ENCODE results near the gene NGDN. TPM values are rescaled to one million over a fixed set of nuclear protein-coding genes. Genes with fewer than 3 reads are reported as not detected.

Gene NGDN
- total RNA-seq, 1 experiment from 2014 or later, result 42.2 TPM

DNA sequence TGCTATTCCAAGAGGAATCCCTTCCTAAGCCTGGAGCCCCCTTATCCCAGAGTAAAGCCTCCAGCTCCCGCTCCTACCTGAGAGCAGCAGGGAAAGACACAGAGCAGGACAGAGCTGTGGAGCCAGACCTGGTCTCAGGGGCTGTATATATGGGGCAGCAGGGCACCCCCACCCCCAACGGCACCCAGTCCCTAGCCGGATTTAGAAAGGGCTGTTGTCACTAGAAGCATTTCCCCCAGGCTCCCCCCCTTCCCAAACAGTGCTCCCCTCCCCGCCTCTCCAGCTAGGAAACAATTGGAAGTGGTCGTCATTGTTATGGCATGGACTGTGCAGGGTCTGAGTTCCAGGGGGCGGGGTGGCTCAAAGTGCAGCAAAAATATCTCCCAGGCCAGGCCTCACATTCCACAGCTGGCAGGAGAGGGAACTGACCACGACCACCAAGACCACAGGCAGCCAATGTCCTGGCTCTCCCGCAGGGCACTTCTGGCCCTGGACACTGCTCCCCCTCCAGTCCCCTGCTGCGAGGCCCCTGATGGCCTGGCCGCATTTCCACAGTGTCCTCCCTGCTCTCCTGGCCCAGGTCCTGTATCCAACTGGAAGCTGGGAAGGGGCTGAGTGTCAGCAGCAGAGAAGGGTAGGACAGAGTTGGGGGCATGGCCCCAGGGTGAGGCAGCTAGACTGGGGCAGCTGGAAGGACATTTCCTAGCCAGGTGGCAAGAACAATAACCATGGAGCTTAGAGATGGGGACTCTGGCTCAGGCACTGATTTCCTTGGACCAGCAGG, 33.8 kb upstream of the NGDN start, which contains the start of gene MYH7:
Gene MYH7, minus strand, starts transcription at position 118 of the 784 bp plus-strand sequence. CDS start 1,928 bp downstream, outside the sequence.
- no peaks in the 10 kb centered on the region for H3K36me3 Mint-ChIP-seq (ENCODE audit: insufficient read depth, unreplicated experiment)
- CTCF ChIA-PET, result no interaction called here
- peaks cover 77% of the 10 kb centered on the region for H3K27me3 Mint-ChIP-seq (ENCODE audit: unreplicated experiment)
- H3K9me3 Mint-ChIP-seq (ENCODE audit: low read depth, unreplicated experiment), result no peaks in the 10 kb centered on the region
- H3K27ac Mint-ChIP-seq (ENCODE audit: unreplicated experiment), result no peak within 1 kb of the TSS
- intact Hi-C loops (cut with micrococcal nuclease; ENCODE audit: unreplicated experiment), result no loop called here
- no peak within 1 kb of the TSS for H3K4me3 Mint-ChIP-seq (ENCODE audit: low read depth, unreplicated experiment)
- BruUV-seq (replicated peaks), result no TSS peak
- DNase-seq, result no peak
- TF ChIP-seq, protein P1, sequence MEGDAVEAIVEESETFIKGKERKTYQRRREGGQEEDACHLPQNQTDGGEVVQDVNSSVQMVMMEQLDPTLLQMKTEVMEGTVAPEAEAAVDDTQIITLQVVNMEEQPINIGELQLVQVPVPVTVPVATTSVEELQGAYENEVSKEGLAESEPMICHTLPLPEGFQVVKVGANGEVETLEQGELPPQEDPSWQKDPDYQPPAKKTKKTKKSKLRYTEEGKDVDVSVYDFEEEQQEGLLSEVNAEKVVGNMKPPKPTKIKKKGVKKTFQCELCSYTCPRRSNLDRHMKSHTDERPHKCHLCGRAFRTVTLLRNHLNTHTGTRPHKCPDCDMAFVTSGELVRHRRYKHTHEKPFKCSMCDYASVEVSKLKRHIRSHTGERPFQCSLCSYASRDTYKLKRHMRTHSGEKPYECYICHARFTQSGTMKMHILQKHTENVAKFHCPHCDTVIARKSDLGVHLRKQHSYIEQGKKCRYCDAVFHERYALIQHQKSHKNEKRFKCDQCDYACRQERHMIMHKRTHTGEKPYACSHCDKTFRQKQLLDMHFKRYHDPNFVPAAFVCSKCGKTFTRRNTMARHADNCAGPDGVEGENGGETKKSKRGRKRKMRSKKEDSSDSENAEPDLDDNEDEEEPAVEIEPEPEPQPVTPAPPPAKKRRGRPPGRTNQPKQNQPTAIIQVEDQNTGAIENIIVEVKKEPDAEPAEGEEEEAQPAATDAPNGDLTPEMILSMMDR (IDR thresholded peaks at IDR 0.05; ENCODE audit: unreplicated experiment), result no peak
- H3K4me1 Mint-ChIP-seq (ENCODE audit: low read depth, unreplicated experiment), result no peaks in the 10 kb centered on the region

DNA sequence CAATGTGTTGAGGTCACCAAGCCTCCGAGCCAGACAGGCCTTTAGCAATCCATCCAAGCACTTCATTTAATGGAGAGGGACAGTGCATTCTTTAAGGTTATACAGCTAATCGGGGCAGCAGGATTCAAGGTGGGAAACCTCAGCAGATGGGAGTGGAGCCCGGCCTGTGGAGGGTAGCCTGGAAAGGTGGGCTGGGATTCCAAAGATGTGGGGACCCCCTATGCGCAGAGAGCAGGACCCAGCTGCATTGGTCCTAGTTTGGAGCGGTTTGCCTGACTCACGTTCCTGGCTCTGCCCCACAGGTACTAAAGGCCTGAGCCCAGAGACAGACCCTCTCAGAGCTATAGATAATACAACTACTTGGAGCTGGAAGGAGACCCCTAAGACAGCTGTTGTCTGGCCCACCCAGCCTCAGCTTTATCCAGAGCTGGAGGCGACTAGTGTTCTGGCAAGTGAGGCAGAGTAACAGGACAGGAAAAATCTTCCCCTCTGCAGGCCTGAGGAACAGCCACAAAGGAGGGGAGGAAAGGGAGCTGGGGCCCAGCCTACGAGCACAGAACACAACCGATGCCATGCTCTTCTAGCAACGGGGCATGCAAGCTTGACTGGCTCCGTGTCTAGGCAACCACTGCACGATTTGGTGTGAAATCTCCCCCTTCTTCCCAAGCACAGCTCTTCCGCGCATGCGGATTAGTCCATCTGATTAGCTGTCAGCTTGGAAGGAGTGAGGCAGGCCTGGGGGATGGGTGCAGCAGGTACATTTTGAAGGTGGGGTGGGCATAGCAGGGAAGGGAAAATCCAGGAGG, 33.0 kb upstream of the NGDN start:
- BruUV-seq (replicated peaks), result no TSS peak
- Mint-ChIP-seq H3K9me3 (ENCODE audit: low read depth, unreplicated experiment) (no peaks in the 10 kb centered on the region), H3K4me3 (ENCODE audit: low read depth, unreplicated experiment) (no peak overlapping the region), H3K4me1 (ENCODE audit: low read depth, unreplicated experiment) (no peaks in the 10 kb centered on the region), H3K36me3 (ENCODE audit: insufficient read depth, unreplicated experiment) (no peaks in the 10 kb centered on the region), H3K27me3 (ENCODE audit: unreplicated experiment) (peaks cover 77% of the 10 kb centered on the region), H3K27ac (ENCODE audit: unreplicated experiment) (no peak overlapping the region)
- TF ChIP-seq, protein P1 (IDR thresholded peaks at IDR 0.05; ENCODE audit: unreplicated experiment), result no peak
- intact Hi-C loops (cut with micrococcal nuclease; ENCODE audit: unreplicated experiment), result no loop called here
- CTCF ChIA-PET, result interaction anchor here (0.5 kb wide), 1 partner anchor 44 kb away, joined by 4 read pairs; no protein-coding TSS in a partner anchor
- no peak for DNase-seq

DNA sequence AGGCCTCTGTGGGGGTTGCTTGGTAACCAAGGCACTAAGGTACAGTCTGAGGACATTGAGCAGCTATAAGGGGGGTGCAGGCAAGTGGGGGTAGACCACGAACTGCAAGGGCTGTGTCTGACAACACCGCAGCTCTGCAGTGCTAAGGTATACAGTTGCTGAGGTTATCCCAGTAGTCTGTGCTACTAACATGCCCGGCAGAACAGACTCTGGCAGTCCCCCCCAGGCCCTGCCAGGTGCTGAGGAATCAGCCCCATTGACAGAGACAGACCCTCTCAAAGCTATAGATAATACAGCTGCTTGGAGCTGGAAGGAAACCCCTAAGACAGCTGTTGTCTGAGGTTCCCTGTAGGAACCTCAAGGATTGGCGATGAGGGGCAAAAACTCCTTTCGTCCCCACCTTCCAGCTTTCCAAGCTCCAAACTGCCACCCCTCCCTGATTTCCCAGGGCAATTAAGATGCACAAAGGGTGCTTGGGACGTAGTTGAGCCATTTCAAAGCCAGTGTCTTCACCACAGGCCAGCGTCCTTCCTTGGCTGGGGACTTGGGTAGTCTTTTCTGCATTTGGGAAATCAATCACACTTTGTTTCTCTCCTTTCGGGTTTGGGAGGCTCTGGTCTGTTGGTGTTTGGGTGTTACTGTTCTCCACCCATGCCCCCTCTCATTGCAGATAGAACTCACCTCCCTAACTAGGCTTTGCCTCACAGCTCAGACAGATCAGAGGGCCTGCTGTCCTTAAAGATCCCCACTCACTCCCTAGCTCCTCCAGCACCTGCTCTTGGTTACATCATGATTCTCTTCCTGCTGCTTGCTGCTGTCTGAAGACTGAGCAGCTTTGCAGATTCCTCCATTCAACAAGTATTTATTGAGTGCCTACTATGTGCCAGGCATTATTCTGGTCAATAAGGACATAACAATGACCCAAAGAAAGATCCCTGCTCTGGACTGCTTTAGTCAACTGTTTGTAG, 32.1 kb upstream of the NGDN start:
- Mint-ChIP-seq H3K27me3 (ENCODE audit: unreplicated experiment) (peaks cover 77% of the 10 kb centered on the region), H3K9me3 (ENCODE audit: low read depth, unreplicated experiment) (no peaks in the 10 kb centered on the region), H3K4me1 (ENCODE audit: low read depth, unreplicated experiment) (no peaks in the 10 kb centered on the region), H3K4me3 (ENCODE audit: low read depth, unreplicated experiment) (no peak overlapping the region), H3K27ac (ENCODE audit: unreplicated experiment) (no peak overlapping the region), H3K36me3 (ENCODE audit: insufficient read depth, unreplicated experiment) (no peaks in the 10 kb centered on the region)
- intact Hi-C loops (cut with micrococcal nuclease; ENCODE audit: unreplicated experiment), result no loop called here
- TF ChIP-seq, protein P1 (IDR thresholded peaks at IDR 0.05; ENCODE audit: unreplicated experiment), result no peak
- BruUV-seq (replicated peaks), result no TSS peak
- CTCF ChIA-PET, result interaction anchor here (0.5 kb wide), 2 partner anchors 45 to 1205 kb away, joined by 4 to 6 read pairs; no protein-coding TSS in a partner anchor
- DNase-seq, result no peak
